Cardiac muscle cell (in vitro differentiated cells and primary cell): Measurements from ENCODE around the gene B9D2. TPM values are rescaled to one million over a fixed set of nuclear protein-coding genes. Genes with fewer than 3 reads are reported as not detected.

Experiments used
- DNase-seq, 2 donors: peaks; one replicate each; pipeline versions ENCODE4 v3.0.0 to v3.0.0-alpha.2; 2010 to 2017; ENCODE audit warnings: low read depth in 1 of 2, low spot score in 1 of 2
- H3K27ac ChIP-seq: fragments of 200-600 bp; sonication (generic); 2 replicates; pipeline ENCODE4 v1.5.1; 2016
- H3K27me3 ChIP-seq: fragments of 200-600 bp; sonication (generic); 2 replicates; pipeline ENCODE4 v1.6.0; 2016; ENCODE audit warnings: control low read depth
- H3K36me3 ChIP-seq: fragments of 200-600 bp; sonication (generic); 2 replicates; pipeline ENCODE4 v1.5.1; 2016; ENCODE audit warnings: control low read depth
- H3K4me1 ChIP-seq: fragments of 200-600 bp; sonication (generic); 2 replicates; pipeline ENCODE4 v1.8.1; 2017; ENCODE audit warnings: low read depth, mild to moderate bottlenecking, mixed run types
- H3K4me3 ChIP-seq: fragments of 200-600 bp; sonication (generic); 2 replicates; pipeline ENCODE4 v1.5.1; 2016; ENCODE audit warnings: mild to moderate bottlenecking
- H3K9me3 ChIP-seq: fragments of 200-600 bp; sonication (generic); 2 replicates; pipeline ENCODE4 v1.5.1; 2017; ENCODE audit warnings: low read depth, mild to moderate bottlenecking, control low read depth
- polyA plus RNA-seq: library from polyadenylated mRNA; unstranded; fragments of >200 nt; fragmentation: Nextera tagmentation; extraction: Ambion mirVana; gene quantifications from 2 replicates; pipeline ENCODE4 v1.2.1, GENCODE V29; 2016
- total RNA-seq: library from RNA; depleted of rRNA; stranded (reverse); fragments of >200 nt; gene quantifications from 2 replicates; pipeline ENCODE4 v1.2.3, GENCODE V29; 2016
- TF ChIP-seq, protein P1 (sequence below): IDR thresholded peaks from 2 replicates; pipeline ENCODE4 v1.5.1; 2012; ENCODE audit warnings: low read depth, mild to moderate bottlenecking, low read length

B9D2 gene
- total and polyA plus RNA-seq, 2 experiments from 2014 or later, result 5.3 to 10.8 TPM

- no peaks in the 10 kb centered on the region for H3K9me3 ChIP-seq
- no peaks in the 10 kb centered on the region for H3K27me3 ChIP-seq
- peak in 1 of 2 donors; percentile 97 for DNase-seq
- peak overlapping the region; percentile 84 for H3K27ac ChIP-seq
- H3K4me3 ChIP-seq, result no peak overlapping the region
- peaks cover 8% of the 10 kb centered on the region for H3K36me3 ChIP-seq
- peaks cover 39% of the 10 kb centered on the region for H3K4me1 ChIP-seq
- TF ChIP-seq, protein P1, sequence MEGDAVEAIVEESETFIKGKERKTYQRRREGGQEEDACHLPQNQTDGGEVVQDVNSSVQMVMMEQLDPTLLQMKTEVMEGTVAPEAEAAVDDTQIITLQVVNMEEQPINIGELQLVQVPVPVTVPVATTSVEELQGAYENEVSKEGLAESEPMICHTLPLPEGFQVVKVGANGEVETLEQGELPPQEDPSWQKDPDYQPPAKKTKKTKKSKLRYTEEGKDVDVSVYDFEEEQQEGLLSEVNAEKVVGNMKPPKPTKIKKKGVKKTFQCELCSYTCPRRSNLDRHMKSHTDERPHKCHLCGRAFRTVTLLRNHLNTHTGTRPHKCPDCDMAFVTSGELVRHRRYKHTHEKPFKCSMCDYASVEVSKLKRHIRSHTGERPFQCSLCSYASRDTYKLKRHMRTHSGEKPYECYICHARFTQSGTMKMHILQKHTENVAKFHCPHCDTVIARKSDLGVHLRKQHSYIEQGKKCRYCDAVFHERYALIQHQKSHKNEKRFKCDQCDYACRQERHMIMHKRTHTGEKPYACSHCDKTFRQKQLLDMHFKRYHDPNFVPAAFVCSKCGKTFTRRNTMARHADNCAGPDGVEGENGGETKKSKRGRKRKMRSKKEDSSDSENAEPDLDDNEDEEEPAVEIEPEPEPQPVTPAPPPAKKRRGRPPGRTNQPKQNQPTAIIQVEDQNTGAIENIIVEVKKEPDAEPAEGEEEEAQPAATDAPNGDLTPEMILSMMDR, result no peak
Measured at GRCh38 chr19:41323430-41324125, 40.4 kb downstream of the B9D2 start.

DNA sequence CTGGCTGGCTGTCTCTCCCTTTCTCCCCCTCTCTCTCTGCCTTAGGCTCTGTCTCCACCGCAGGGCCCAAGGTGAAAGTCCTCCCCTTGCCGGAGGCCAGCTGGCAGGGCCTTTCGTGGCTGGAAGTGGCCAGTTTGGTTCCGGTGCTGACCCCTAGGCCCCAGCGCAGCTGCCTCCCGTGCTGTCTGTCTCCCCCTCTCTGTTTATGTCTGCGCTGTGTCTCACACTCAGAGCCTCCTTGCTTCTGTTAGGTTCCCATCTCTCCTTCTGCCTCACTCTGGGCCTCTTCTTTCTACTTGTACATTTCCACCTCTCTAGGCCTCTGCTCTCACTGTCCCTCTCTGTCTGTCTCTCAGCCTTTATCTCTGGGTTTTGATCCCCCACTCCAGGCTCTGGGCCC, 40.9 kb downstream of the B9D2 start:
- Histone ChIP-seq H3K4me1 (peaks cover 39% of the 10 kb centered on the region), H3K4me3 (no peak overlapping the region), H3K36me3 (peaks cover 8% of the 10 kb centered on the region), H3K27ac (peak overlapping the region; percentile 84), H3K9me3 (no peaks in the 10 kb centered on the region), H3K27me3 (no peaks in the 10 kb centered on the region)
- TF ChIP-seq, protein P1, result no peak
- DNase-seq, result peak in 1 of 2 donors; percentile 81

DNA sequence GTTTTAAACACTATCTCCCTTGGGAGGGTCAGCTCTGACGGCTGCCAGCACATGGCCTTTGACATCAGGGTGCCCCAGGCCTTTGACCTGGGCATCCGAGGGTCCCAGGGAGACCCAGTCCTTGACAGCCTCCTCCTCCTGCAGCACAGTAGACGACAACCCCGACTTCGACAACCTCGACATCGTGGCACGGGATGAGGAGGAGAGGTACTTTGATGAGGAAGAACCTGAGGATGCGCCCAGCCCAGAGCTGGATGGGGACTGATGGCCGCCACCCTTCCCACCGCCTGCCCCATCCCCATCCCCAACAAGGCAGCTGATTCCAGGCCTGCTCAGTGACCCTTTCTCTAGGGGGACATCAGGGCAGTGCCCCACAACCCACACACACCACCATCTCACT, 41.5 kb downstream of the B9D2 start:
- H3K27ac ChIP-seq, result peak overlapping the region; percentile 84
- TF ChIP-seq, protein P1, result no peak
- no peak for DNase-seq
- no peak overlapping the region for H3K4me3 ChIP-seq
- H3K27me3 ChIP-seq, result no peaks in the 10 kb centered on the region
- H3K4me1 ChIP-seq, result peaks cover 39% of the 10 kb centered on the region
- H3K36me3 ChIP-seq, result peaks cover 8% of the 10 kb centered on the region
- no peaks in the 10 kb centered on the region for H3K9me3 ChIP-seq

- H3K36me3 ChIP-seq, result peaks cover 12% of the 10 kb centered on the region
- TF ChIP-seq, protein P1, result peak; percentile 82
- peaks cover 36% of the 10 kb centered on the region for H3K4me1 ChIP-seq
- DNase-seq, result peak; percentile 66 to 85
- H3K27ac ChIP-seq, result peak overlapping the region; percentile 84
- H3K9me3 ChIP-seq, result no peaks in the 10 kb centered on the region
- H3K27me3 ChIP-seq, result no peaks in the 10 kb centered on the region
- H3K4me3 ChIP-seq, result no peak overlapping the region
Measured at GRCh38 chr19:41321600-41322270, 42.2 kb downstream of the B9D2 start.

DNA sequence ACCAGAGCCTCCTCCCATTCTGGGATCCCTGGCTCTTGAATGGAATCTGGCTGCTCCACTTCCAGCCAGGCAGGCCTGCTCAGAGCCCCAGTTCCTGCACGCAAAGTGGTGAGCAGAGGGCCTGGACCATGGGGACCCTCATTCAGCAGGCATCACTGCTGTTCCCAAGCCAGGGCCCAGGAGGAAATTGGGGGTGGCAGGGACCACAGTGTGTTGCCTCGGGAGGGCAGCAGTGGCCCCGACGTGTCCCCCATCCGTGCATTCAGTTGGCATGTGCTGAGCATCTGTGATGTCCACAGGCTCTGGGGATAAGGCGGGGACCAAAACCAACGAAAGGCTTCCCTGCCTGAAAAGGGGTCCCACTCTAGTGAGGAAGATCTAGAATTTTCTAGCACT, 42.7 kb downstream of the B9D2 start:
- Histone ChIP-seq H3K36me3 (peaks cover 17% of the 10 kb centered on the region), H3K27me3 (no peaks in the 10 kb centered on the region), H3K4me1 (peaks cover 34% of the 10 kb centered on the region), H3K4me3 (no peak overlapping the region), H3K9me3 (no peaks in the 10 kb centered on the region), H3K27ac (peak overlapping the region; percentile 15)
- TF ChIP-seq, protein P1, result no peak
- DNase-seq, result no peak
